K562 (cell line): ENCODE data around the gene PAQR6. TPM values are rescaled to one million over a fixed set of nuclear protein-coding genes. Genes with fewer than 3 reads are reported as not detected.

Experiments used
- ATAC-seq: fragments of 200-7000 bp; cut with Tn5 transposase; 3 replicates; pipeline ENCODE4 v1.9.1; 2020; ENCODE audit warnings: moderate library complexity
- BruUV-seq: library from RNA; stranded (reverse); fragments of 400-500 nt; replicated peaks from 2 replicates; lab custom pipeline; 2021; lab: Mats Ljungman, UMichigan
- CTCF ChIA-PET: fragments of 300-600 bp; formaldehyde crosslinking; extraction: SDS; loops from one replicate; lab custom pipeline; 2021; ENCODE audit warnings: low intra/inter-chr PET ratio; lab: Yijun Ruan, JAX
- POLR2A ChIA-PET: fragments of 300-600, 350-650 bp; sonication (Branson Sonifier 250); formaldehyde crosslinking; extraction: SDS; loops from one replicate; lab custom pipeline; 2021; ENCODE audit warnings: antibody characterized with exemption, inconsistent platforms; lab: Yijun Ruan, JAX
- DNase-seq, 4 experiments: peaks; one replicate each; pipeline versions ENCODE4 v3.0.0 to v3.0.0-alpha.2; 2011 to 2018; ENCODE audit warnings: low spot score in 3 of 4, mixed read lengths in 3 of 4; ENCODE audit errors: extremely low read depth in 1 of 4
- FAIRE-seq: peaks from 2 replicates; lab custom pipeline; 2011; peaks lifted over from hg19 to GRCh38; lab: Jason Lieb, UNC
- H2AFZ ChIP-seq: 2 replicates; pipeline ENCODE4 v1.6.0; 2011; ENCODE audit warnings: low read depth, low read length, control low read depth, inconsistent platforms
- H3K27ac ChIP-seq: fragments of 200-600 bp; 3 replicates; pipeline ENCODE4 v1.8.0; 2011; ENCODE audit warnings: low read depth, mild to moderate bottlenecking, control low read depth, inconsistent platforms, low read length, moderate library complexity, mixed read lengths; ENCODE audit errors: extremely low read depth
- H3K27me3 ChIP-seq, 2 experiments: fragments of 300-600 bp in 1 of 2; 2 replicates in 1 of 2; 3 replicates in 1 of 2; pipeline versions ENCODE4 v1.6.0 to v1.8.0; 2011; ENCODE audit warnings: inconsistent platforms in 2 of 2, low read length in 2 of 2, mild to moderate bottlenecking in 1 of 2, mixed read lengths in 1 of 2, moderate library complexity in 1 of 2; ENCODE audit not compliant: control insufficient read depth in 2 of 2, insufficient read depth in 2 of 2
- H3K36me3 ChIP-seq: fragments of 300-600 bp; 3 replicates; pipeline ENCODE4 v1.8.0; 2011; ENCODE audit warnings: mild to moderate bottlenecking, low read length, inconsistent platforms; ENCODE audit not compliant: control insufficient read depth, insufficient read depth
- H3K4me1 ChIP-seq, 2 experiments: fragments of 200-600 bp in 1 of 2; replicated peaks in 1 of 2; 2 replicates in 1 of 2; 3 replicates in 1 of 2; pipeline versions ENCODE4 v1.5.1 to v1.8.0; 2011; ENCODE audit warnings: inconsistent platforms in 2 of 2, low read length in 2 of 2, mild to moderate bottlenecking in 1 of 2, mixed read lengths in 1 of 2, moderate library complexity in 1 of 2; ENCODE audit not compliant: control insufficient read depth in 2 of 2, insufficient read depth in 2 of 2
- H3K4me2 ChIP-seq: 2 replicates; pipeline ENCODE4 v1.6.1; 2011; ENCODE audit warnings: low read length, control low read depth, inconsistent platforms, mixed read lengths; ENCODE audit not compliant: insufficient read depth
- H3K4me3 ChIP-seq: fragments of 200-600 bp; sonication (generic), shearing (Covaris generic); 2 replicates; pipeline ENCODE4 v1.5.1; 2016; ENCODE audit warnings: control low read depth, inconsistent platforms
- H3K79me2 ChIP-seq: fragments of 200-600 bp; 3 replicates; pipeline ENCODE4 v1.8.0; 2011; ENCODE audit warnings: low read length, inconsistent platforms; ENCODE audit not compliant: control insufficient read depth, insufficient read depth
- H3K9ac ChIP-seq, 2 experiments: 2 replicates each; pipeline versions ENCODE4 v1.6.0 to v1.6.1; 2011; ENCODE audit warnings: low read depth in 2 of 2, low read length in 2 of 2, control low read depth in 1 of 2, inconsistent platforms in 1 of 2, mild to moderate bottlenecking in 1 of 2, mixed read lengths in 1 of 2; ENCODE audit not compliant: insufficient read depth in 1 of 2
- H3K9me1 ChIP-seq: one replicate; pipeline ENCODE4 v1.6.0; 2011; ENCODE audit warnings: inconsistent platforms, mild to moderate bottlenecking, low read length, moderate library complexity; ENCODE audit not compliant: control insufficient read depth, insufficient read depth
- H3K9me3 ChIP-seq: replicated peaks from 2 replicates; pipeline ENCODE4 v1.5.1; 2011; ENCODE audit warnings: low read depth, low read length, inconsistent platforms; ENCODE audit not compliant: control insufficient read depth, insufficient read depth
- H4K20me1 ChIP-seq: replicated peaks from 2 replicates; pipeline ENCODE4 v1.6.1; 2011; ENCODE audit warnings: low read length, inconsistent platforms, mixed read lengths; ENCODE audit not compliant: control insufficient read depth, insufficient read depth
- BACH1 ChIP-seq: fragments of 200-800 bp; sonication (Bioruptor generic); IDR thresholded peaks from 2 replicates; pipeline ENCODE4 v1.6.1; 2016; ENCODE audit warnings: missing genetic modification characterization, missing compliant biosample characterization
- NBN ChIP-seq: fragments of 450-650 bp; IDR thresholded peaks from 2 replicates; pipeline ENCODE4 v1.6.1; 2016; ENCODE audit warnings: low read depth, mild to moderate bottlenecking
- POLR2H ChIP-seq: IDR thresholded peaks from 2 replicates; pipeline ENCODE4 v1.6.1; 2016; ENCODE audit warnings: missing genetic modification characterization, low read depth, mild to moderate bottlenecking, control low read depth, missing compliant biosample characterization, moderate library complexity
- RNF2 ChIP-seq: sonication (generic); IDR thresholded peaks from 2 replicates; pipeline ENCODE4 v1.6.1; 2016
- STAT5A ChIP-seq: IDR thresholded peaks from 2 replicates; pipeline ENCODE4 v1.6.1; 2012; ENCODE audit warnings: low read length, inconsistent platforms, borderline replicate concordance
- ZBTB8A ChIP-seq: fragments of 450-650 bp; IDR thresholded peaks from 2 replicates; pipeline ENCODE4 v1.6.1; 2018; ENCODE audit warnings: mild to moderate bottlenecking, moderate library complexity; ENCODE audit not compliant: partially characterized antibody
- ZNF41 ChIP-seq: fragments of 250-450 bp; sonication (Bioruptor Pico); conservative IDR thresholded peaks from 2 replicates; pipeline ENCODE4 v1.4.0; 2020; ENCODE audit warnings: mild to moderate bottlenecking
- whole genome bisulfite sequencing: fragments of 100-300 bp; shearing (Covaris generic); methylation state at CpG from one replicate; pipeline ENCODE4 v1.1.6; 2016; ENCODE audit warnings: low coverage, mixed read lengths; ENCODE audit not compliant: insufficient coverage; ENCODE audit errors: missing lambda C conversion rate; 5-methylcytosine and 5-hydroxymethylcytosine counted together
- in situ Hi-C: fragments of 300-500 bp; cut with MboI; formaldehyde crosslinking; loops from 4 replicates; pipeline ENCODE4 v1.15.0; 2018; ENCODE audit warnings: inconsistent platforms, mixed read lengths
- intact Hi-C: fragments of 100-400 bp; cut with micrococcal nuclease; formaldehyde crosslinking; loops from 2 replicates; pipeline ENCODE4 v1.14.2; 2022
- polyA plus RNA-seq, 8 experiments: library from polyadenylated mRNA; depleted of rRNA in 4 of 8; stranded (reverse) in 5 of 8; unstranded in 3 of 8; fragments of >200 nt; fragmentation: Nextera tagmentation in 2 of 8; fragmentation: Illumina TruSeq in 1 of 8; extraction: Ambion mirVana in 2 of 8; extraction: Trizol in 1 of 8; gene quantifications; 2 replicates each; pipeline versions ENCODE4 v1.2.1 to v1.2.3, GENCODE V29; 2011 to 2014; ENCODE audit warnings: inconsistent platforms in 1 of 8, missing spikeins in 1 of 8
- total RNA-seq, 7 experiments: library from RNA; depleted of rRNA in 6 of 7; stranded (reverse); fragments of >200 nt in 6 of 7; fragmentation: Illumina TruSeq in 2 of 7; extraction: Trizol in 2 of 7; gene quantifications; 2 replicates each; pipeline versions ENCODE4 v1.2.1 to v1.2.3, GENCODE V29; 2011 to 2021; ENCODE audit warnings: low replicate concordance in 1 of 7
- TF ChIP-seq, protein P1 (sequence below): fragments of 450-650 bp; formaldehyde crosslinking; IDR thresholded peaks from 2 replicates; pipeline ENCODE4 v1.4.0; 2020; ENCODE audit warnings: mild to moderate bottlenecking, moderate library complexity
- TF ChIP-seq, protein P2 (sequence below): fragments of 250-450 bp; sonication (Bioruptor Pico); IDR thresholded peaks from 2 replicates; pipeline ENCODE4 v1.5.1; 2021; ENCODE audit warnings: mild to moderate bottlenecking

The PAQR6 gene
- total and polyA plus RNA-seq, 9 of the 15 experiments (the other 6 are each of a cell fraction or from before 2014, with no cell fraction given): 0.07 to 1.8 (median 0.62) TPM

DNA sequence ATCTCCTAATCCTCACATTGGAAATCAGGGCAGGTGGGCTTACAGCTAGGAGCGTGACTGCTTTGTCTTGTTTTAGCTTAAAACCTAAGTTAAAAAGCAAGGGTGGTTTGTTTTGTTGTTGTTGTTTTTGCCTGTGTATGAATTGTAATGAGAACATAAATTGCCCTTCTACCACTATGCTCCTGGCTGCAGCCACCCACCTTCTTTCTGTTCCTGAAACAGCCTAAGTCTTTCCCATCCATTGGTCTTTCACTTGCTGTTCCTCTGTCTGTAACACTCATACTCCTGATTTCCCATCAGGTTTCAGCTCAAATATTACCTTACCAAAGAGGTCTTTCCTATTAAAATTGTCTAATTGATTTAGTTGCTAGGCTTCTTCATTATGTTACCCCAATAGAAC is 35.7 kb upstream of the PAQR6 start:
- H3K27me3 ChIP-seq: no peaks in the 10 kb centered on the region
- intact Hi-C loops: no loop called here
- no peak for FAIRE-seq
- H3K36me3 ChIP-seq: peaks cover 38% of the 10 kb centered on the region
- peak overlapping the region; percentile 91 to 97; a peak in 3 of 4 replicates for H3K9ac ChIP-seq
- H3K79me2 ChIP-seq: peaks cover 51% of the 10 kb centered on the region
- no peak for TF ChIP-seq RNF2
- peak; percentile 6; the same call in 1 of the 2 replicates for TF ChIP-seq BACH1 (tag)
- TF ChIP-seq, all 486 proteins: peak for 1
- in situ Hi-C loops: no loop called here
- WGBS: 14% methylated on average over 1 of the region's 1 CpG
- ATAC-seq (no peak), DNase-seq (no peak)
- ChIA-PET POLR2A (interaction anchor here (0.6 to 6.3 kb wide), 16 partner anchors 8 to 155 kb away, joined by 3 to 63 read pairs (median 6); partner anchors contain the start of genes GLMP, PMF1 and VHLL), CTCF (no interaction called here)
- peak overlapping the region; percentile 100 for H3K4me2 ChIP-seq
- no TSS peak for BruUV-seq
- H3K9me3 ChIP-seq: no peaks in the 10 kb centered on the region
- H3K27ac ChIP-seq: peak overlapping the region; percentile 93; the same call in 2 of the 3 replicates
- peak overlapping the region; percentile 97 for H3K4me3 ChIP-seq
- peaks cover 11% of the 10 kb centered on the region; the same call in 1 of the 2 replicates for H4K20me1 ChIP-seq
- no peaks in the 10 kb centered on the region for H3K9me1 ChIP-seq
- peak overlapping the region; percentile 97 for H2AFZ ChIP-seq
- peaks cover 6 to 10% of the 10 kb centered on the region in 2 experiments; a peak in 4 of 5 replicates for H3K4me1 ChIP-seq

DNA sequence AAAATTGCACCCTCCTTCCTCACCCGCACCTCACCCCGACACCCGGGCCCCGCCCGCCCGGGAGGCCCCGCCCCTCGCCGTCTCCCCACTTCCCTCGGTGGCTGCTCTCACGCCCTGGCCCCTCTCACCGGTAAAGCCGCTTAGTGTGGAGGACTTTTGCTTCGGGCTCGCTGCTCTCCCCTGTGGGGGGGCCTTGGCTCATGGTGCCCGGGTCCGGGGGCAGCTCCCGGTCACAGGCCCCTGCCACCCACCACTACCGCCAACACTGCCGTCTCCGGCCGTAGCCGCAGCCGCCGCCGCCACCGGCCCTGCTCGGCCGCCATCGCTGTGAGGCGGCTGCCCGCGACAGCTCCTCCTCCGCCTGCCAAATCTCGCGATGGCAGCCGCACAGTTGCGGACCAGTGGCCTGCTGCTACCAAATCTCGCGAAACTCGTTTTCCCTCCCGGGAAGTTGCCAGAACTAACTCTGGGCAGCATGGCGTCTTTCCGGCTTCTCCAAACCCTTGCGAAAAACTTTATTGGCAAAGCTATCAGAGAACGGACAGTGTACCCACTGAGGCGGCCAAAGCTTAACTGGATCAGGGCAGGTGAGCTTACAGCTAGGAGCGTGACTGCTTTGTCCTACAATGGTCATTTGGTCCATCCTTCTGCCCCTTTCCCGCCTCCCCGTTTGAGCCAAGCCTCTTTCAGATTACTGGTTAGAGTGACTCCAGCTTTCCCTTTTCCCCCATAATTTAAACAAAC is 34.8 kb upstream of the PAQR6 start, which contains the start of gene SMG5:
TSS of gene SMG5 (minus strand) at position 347 of the 744 bp plus-strand sequence. CDS start at position 202, 145 bp downstream.
- no TSS peak for BruUV-seq
- no peaks in the 10 kb centered on the region for H3K9me1 ChIP-seq
- no peaks in the 10 kb centered on the region for H3K27me3 ChIP-seq
- POLR2A ChIA-PET: interaction anchor here (0.6 to 6.3 kb wide), 25 partner anchors 9 to 464 kb away, joined by 3 to 63 read pairs (median 4); partner anchors contain the start of genes GLMP, PAQR6 and PMF1
- peaks cover 47% of the 10 kb centered on the region for H3K36me3 ChIP-seq
- H3K4me1 ChIP-seq: peaks cover 6 to 10% of the 10 kb centered on the region in 2 experiments; a peak in 4 of 5 replicates
- FAIRE-seq: peak; percentile 99
- in situ Hi-C loops (no loop called here), intact Hi-C loops (no loop called here)
- H3K79me2 ChIP-seq: peaks cover 52% of the 10 kb centered on the region
- peak within 1 kb of the TSS; percentile 91 to 97 for H3K9ac ChIP-seq
- peaks cover 11% of the 10 kb centered on the region; the same call in 1 of the 2 replicates for H4K20me1 ChIP-seq
- H3K4me2 ChIP-seq: peak within 1 kb of the TSS; percentile 100
- WGBS: 1% methylated on average over 47 of the region's 50 CpGs
- H3K4me3 ChIP-seq: peak within 1 kb of the TSS; percentile 97
- H3K9me3 ChIP-seq: no peaks in the 10 kb centered on the region
- H3K27ac ChIP-seq: peak within 1 kb of the TSS; percentile 93
- peak; percentile 91 to 98 (median 92) for DNase-seq
- peak; percentile 96 for ATAC-seq
- peak within 1 kb of the TSS; percentile 97 for H2AFZ ChIP-seq
- CTCF ChIA-PET: no interaction called here
- TF ChIP-seq STAT5A (peak; percentile 20; the same call in 1 of the 2 replicates), NBN (no peak), ZBTB8A (no peak), ZNF41 (CRISPR knock-in tag) (0 out of 2 replicates have a peak, but pooled peaks have one; percentile 51), POLR2H (peak; percentile 92)
- TF ChIP-seq, protein P1, sequence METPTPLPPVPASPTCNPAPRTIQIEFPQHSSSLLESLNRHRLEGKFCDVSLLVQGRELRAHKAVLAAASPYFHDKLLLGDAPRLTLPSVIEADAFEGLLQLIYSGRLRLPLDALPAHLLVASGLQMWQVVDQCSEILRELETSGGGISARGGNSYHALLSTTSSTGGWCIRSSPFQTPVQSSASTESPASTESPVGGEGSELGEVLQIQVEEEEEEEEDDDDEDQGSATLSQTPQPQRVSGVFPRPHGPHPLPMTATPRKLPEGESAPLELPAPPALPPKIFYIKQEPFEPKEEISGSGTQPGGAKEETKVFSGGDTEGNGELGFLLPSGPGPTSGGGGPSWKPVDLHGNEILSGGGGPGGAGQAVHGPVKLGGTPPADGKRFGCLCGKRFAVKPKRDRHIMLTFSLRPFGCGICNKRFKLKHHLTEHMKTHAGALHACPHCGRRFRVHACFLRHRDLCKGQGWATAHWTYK (CRISPR knock-in tag): no peak
- TF ChIP-seq, protein P2, sequence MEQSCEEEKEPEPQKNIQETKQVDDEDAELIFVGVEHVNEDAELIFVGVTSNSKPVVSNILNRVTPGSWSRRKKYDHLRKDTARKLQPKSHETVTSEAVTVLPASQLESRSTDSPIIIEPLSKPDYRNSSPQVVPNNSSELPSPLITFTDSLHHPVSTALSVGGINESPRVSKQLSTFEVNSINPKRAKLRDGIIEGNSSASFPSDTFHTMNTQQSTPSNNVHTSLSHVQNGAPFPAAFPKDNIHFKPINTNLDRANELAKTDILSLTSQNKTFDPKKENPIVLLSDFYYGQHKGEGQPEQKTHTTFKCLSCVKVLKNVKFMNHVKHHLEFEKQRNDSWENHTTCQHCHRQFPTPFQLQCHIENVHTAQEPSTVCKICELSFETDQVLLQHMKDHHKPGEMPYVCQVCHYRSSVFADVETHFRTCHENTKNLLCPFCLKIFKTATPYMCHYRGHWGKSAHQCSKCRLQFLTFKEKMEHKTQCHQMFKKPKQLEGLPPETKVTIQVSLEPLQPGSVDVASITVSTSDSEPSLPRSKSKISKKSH (CRISPR knock-in tag): no peak
